Endothelial cell (in vitro differentiated cells): ENCODE measurements around the gene PLA2G15. TPM values are rescaled to one million over a fixed set of nuclear protein-coding genes. Genes with fewer than 3 reads are reported as not detected.

ENCODE experiments used
- DNase-seq: peaks from one replicate; pipeline ENCODE4 v3.0.0; 2021; ENCODE audit warnings: low spot score
- H3K27ac Mint-ChIP-seq: one replicate; pipeline ENCODE4 v1.8.0; 2021; ENCODE audit warnings: mixed read lengths, inconsistent platforms; ENCODE audit not compliant: unreplicated experiment
- H3K27me3 Mint-ChIP-seq: one replicate; pipeline ENCODE4 v1.8.0; 2021; ENCODE audit warnings: mild to moderate bottlenecking, moderate library complexity, mixed read lengths, inconsistent platforms; ENCODE audit not compliant: unreplicated experiment
- H3K36me3 Mint-ChIP-seq: one replicate; pipeline ENCODE4 v1.8.0; 2021; ENCODE audit warnings: mild to moderate bottlenecking, low read depth, mixed read lengths, inconsistent platforms; ENCODE audit not compliant: unreplicated experiment
- H3K4me1 Mint-ChIP-seq: one replicate; pipeline ENCODE4 v1.8.0; 2021; ENCODE audit warnings: mild to moderate bottlenecking, mixed read lengths, inconsistent platforms; ENCODE audit not compliant: unreplicated experiment
- H3K4me3 Mint-ChIP-seq: one replicate; pipeline ENCODE4 v1.8.0; 2021; ENCODE audit warnings: mild to moderate bottlenecking, mixed read lengths, inconsistent platforms; ENCODE audit not compliant: unreplicated experiment
- H3K9me3 Mint-ChIP-seq: one replicate; pipeline ENCODE4 v1.8.0; 2021; ENCODE audit warnings: mixed read lengths, inconsistent platforms; ENCODE audit not compliant: unreplicated experiment
- total RNA-seq: library from RNA; stranded (reverse); fragmentation: NEBNext Ultra II Directional; extraction: Animal tissue kit (Norgen Biotek cat#: 25700); gene quantifications from one replicate; pipeline ENCODE4 v1.2.1, GENCODE V29; 2021; ENCODE audit not compliant: unreplicated experiment
- TF ChIP-seq, protein P1 (sequence below): fragments of 200-600 bp; sonication (generic); IDR thresholded peaks from one replicate; pipeline ENCODE4 v1.5.0; 2021; ENCODE audit warnings: antibody characterized with exemption; ENCODE audit not compliant: unreplicated experiment

PLA2G15 gene
- total RNA-seq, 1 donor from 2014 or later, result 14.9 TPM

DNA sequence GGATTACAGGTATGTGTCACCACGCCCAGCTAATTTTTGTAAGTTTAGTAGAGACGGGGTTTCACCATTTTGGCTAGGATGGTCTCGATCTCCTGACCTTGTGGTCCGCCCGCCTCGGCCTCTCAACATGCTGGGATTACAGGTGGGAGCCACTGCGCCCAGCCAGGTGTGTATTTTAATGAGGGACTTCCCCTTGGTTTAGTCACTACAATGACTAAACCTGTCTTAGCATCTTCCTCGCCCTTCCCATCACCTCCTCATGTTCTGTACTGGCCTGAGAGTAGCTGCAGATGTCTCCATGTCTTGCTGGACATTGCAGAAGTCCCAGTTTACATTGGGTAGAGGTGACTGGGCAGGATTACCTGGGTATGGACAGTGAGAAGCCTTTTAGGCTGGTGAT is 28.7 kb downstream of the PLA2G15 start:
- TF ChIP-seq, protein P1, sequence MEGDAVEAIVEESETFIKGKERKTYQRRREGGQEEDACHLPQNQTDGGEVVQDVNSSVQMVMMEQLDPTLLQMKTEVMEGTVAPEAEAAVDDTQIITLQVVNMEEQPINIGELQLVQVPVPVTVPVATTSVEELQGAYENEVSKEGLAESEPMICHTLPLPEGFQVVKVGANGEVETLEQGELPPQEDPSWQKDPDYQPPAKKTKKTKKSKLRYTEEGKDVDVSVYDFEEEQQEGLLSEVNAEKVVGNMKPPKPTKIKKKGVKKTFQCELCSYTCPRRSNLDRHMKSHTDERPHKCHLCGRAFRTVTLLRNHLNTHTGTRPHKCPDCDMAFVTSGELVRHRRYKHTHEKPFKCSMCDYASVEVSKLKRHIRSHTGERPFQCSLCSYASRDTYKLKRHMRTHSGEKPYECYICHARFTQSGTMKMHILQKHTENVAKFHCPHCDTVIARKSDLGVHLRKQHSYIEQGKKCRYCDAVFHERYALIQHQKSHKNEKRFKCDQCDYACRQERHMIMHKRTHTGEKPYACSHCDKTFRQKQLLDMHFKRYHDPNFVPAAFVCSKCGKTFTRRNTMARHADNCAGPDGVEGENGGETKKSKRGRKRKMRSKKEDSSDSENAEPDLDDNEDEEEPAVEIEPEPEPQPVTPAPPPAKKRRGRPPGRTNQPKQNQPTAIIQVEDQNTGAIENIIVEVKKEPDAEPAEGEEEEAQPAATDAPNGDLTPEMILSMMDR, result no peak
- DNase-seq, result no peak
- Mint-ChIP-seq H3K4me1 (no peaks in the 10 kb centered on the region), H3K27ac (no peak overlapping the region), H3K4me3 (no peak overlapping the region), H3K9me3 (no peaks in the 10 kb centered on the region), H3K36me3 (peaks cover 5% of the 10 kb centered on the region), H3K27me3 (no peaks in the 10 kb centered on the region)

DNA sequence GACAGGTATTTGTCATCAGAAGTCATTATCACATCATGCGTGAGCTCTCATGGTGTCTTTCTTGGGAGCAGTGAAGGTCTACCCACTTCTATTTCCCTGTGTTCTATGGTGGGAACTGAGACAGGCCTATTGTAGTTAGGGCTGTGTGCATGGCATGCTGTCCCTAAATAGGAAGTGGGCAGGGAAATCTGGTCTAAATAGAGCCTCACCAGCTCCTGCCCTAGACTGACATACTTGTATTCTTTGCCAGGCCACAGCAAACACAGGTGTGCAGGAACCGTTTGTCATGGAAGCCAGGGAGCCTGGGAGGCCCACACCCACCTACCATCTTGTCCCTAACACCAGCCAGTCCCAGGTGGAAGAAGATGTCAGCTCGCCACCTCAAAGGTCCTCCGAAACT is 29.3 kb downstream of the PLA2G15 start:
- Mint-ChIP-seq H3K36me3 (peaks cover 5% of the 10 kb centered on the region), H3K27me3 (no peaks in the 10 kb centered on the region), H3K9me3 (no peaks in the 10 kb centered on the region), H3K4me1 (no peaks in the 10 kb centered on the region), H3K27ac (no peak overlapping the region), H3K4me3 (no peak overlapping the region)
- TF ChIP-seq, protein P1, result no peak
- no peak for DNase-seq

DNA sequence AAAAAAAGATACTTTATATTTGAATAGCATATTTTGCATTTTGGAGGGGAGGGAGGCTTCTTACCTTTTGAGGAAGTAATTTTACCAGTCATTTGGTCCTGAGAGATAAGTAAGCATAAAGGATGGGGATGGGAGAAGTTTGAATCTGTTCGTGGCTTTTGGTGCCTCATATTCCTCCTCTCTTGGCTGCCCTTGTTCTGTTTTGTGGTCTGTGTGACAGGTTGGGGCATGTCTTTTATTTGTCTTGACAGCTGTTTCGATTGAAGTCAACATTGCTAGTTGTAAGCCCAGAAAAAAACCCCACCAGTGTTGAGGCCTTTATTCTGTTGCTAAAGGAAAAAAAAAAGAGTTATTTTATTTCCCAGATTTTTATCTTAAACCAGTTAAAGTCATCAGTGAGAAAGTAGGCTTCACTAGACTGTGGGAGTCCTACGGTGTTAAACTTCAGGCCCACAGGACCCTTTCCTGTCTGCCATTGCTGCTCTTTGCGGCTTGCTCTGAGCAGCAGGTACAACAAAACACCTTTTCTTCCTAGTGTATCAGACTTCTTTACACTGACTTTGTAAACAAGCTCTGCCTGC is 30.5 kb downstream of the PLA2G15 start:
- TF ChIP-seq, protein P1, result no peak
- Mint-ChIP-seq H3K27me3 (no peaks in the 10 kb centered on the region), H3K4me1 (no peaks in the 10 kb centered on the region), H3K27ac (no peak overlapping the region), H3K36me3 (peaks cover 5% of the 10 kb centered on the region), H3K4me3 (no peak overlapping the region), H3K9me3 (no peaks in the 10 kb centered on the region)
- no peak for DNase-seq

DNA sequence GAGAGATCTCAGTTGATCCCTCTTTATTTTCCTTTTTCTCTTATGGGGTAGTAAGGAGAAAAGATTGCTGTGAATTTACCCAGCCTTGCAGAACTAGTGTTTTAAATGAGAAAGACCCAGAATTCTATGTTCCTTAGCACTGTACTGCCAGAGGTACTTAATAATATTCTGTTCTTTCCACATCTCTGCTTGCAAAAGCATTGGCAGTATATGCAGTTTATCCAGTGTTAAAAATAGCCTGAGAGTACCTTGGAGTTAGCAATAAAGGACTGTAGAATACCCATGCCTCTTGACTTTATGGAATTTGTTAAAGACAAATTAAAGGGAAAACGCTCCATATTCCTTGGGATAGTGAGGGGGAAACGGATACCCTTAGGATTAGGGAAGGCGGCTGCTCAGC is 31.1 kb downstream of the PLA2G15 start:
- TF ChIP-seq, protein P1, result no peak
- Mint-ChIP-seq H3K9me3 (no peaks in the 10 kb centered on the region), H3K4me3 (no peak overlapping the region), H3K27ac (no peak overlapping the region), H3K27me3 (no peaks in the 10 kb centered on the region), H3K36me3 (peaks cover 5% of the 10 kb centered on the region), H3K4me1 (no peaks in the 10 kb centered on the region)
- no peak for DNase-seq

DNA sequence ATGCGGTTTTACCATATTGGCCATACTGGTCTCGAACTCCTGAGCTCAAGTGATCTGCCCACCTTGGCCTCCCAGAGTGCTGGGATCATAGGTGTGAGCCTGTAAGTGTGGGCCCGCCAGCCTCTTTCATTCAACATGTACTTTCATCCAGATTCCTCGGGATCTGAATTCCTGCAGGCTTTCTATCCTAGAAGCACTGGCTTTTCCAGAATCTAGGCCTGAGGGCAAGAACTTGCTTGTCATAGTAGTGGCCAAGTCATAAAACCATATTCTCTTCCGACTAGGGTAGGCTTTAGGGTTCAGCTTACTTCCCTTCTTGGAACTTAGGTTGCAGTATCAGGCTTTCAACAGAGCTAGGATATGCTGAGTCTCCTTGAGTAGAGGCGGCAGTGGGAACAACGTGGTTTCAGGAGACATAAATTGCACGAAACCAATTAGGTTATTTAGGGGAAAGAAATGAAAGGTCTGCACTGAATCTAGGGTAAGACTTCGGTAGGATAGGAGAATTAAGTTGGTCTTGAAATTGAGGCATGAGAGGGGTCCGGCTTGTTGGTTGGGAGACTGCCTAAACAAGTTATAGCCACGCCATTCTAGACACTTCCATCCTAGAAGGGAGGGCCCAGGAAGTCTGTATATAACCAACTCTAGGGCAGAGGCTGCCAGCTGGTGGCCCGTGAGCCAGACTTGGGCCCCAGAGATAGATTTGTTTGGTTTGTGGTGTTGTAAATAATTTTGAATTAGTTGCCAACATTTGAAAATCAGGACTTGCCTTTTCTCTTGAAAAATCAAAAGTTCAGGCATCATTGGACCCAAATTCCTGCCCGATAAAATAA is 34.8 kb downstream of the PLA2G15 start:
- no peaks in the 10 kb centered on the region for H3K36me3 Mint-ChIP-seq
- TF ChIP-seq, protein P1, result no peak
- H3K27ac Mint-ChIP-seq, result no peak overlapping the region
- H3K4me1 Mint-ChIP-seq, result peaks cover 17% of the 10 kb centered on the region
- no peaks in the 10 kb centered on the region for H3K9me3 Mint-ChIP-seq
- H3K4me3 Mint-ChIP-seq, result no peak overlapping the region
- no peak for DNase-seq
- H3K27me3 Mint-ChIP-seq, result peaks cover 1% of the 10 kb centered on the region
